Glomerular visceral epithelial cell (primary cell): ENCODE results near the gene TPO.
"Not testable (repeated sequence)": the region's sequence is repeated elsewhere in the genome, so short reads cannot be mapped to it uniquely, and the experiment has no call there.

ENCODE experiments used
- DNase-seq: peaks from one replicate; pipeline ENCODE4 v3.0.0-alpha.2; 2016; ENCODE audit errors: extremely low spot score

The TPO gene

GRCh38 chr2:1405124-1405523, 8.1 kb upstream of the TPO start:
- no peak for DNase-seq

- no peak for DNase-seq
Observed at GRCh38 chr2:1405967-1406366, 7.3 kb upstream of the TPO start.

- DNase-seq: no peak
Observed at GRCh38 chr2:1406434-1406833, 6.8 kb upstream of the TPO start.

- no peak for DNase-seq
Observed at GRCh38 chr2:1407950-1408675, 5.2 kb upstream of the TPO start.

- no peak for DNase-seq
Observed at GRCh38 chr2:1414121-1414520, 858 bp downstream of the TPO start.

- DNase-seq: not testable (repeated sequence)
Observed at GRCh38 chr2:1414901-1415300, 1.6 kb downstream of the TPO start.

- DNase-seq: no peak
Observed at GRCh38 chr2:1415501-1415900, 2.2 kb downstream of the TPO start.

- no peak for DNase-seq
Observed at GRCh38 chr2:1418566-1418965, 5.3 kb downstream of the TPO start.

- no peak for DNase-seq
Observed at GRCh38 chr2:1420746-1421480, 7.7 kb downstream of the TPO start.

- DNase-seq: no peak
Observed at GRCh38 chr2:1421731-1422130, 8.5 kb downstream of the TPO start.

- DNase-seq: no peak
Observed at GRCh38 chr2:1422131-1422530, 8.9 kb downstream of the TPO start.

- DNase-seq: no peak
Observed at GRCh38 chr2:1422716-1423285, 9.5 kb downstream of the TPO start.

GRCh38 chr2:1427086-1427485, 13.8 kb downstream of the TPO start:
- DNase-seq: no peak

GRCh38 chr2:1429895-1430294, 16.6 kb downstream of the TPO start:
- DNase-seq: no peak

- DNase-seq: no peak
Observed at GRCh38 chr2:1430491-1430890, 17.2 kb downstream of the TPO start.

- no peak for DNase-seq
Observed at GRCh38 chr2:1431886-1432400, 18.7 kb downstream of the TPO start.

- no peak for DNase-seq
Observed at GRCh38 chr2:1432726-1433125, 19.5 kb downstream of the TPO start.

- no peak for DNase-seq
Observed at GRCh38 chr2:1436369-1436768, 23.1 kb downstream of the TPO start.

- DNase-seq: no peak
Observed at GRCh38 chr2:1437101-1437500, 23.8 kb downstream of the TPO start.

- DNase-seq: no peak
Observed at GRCh38 chr2:1437537-1437936, 24.3 kb downstream of the TPO start.

- no peak for DNase-seq
Observed at GRCh38 chr2:1438972-1439371, 25.7 kb downstream of the TPO start.

GRCh38 chr2:1440581-1440980, 27.3 kb downstream of the TPO start:
- DNase-seq: no peak

- DNase-seq: no peak
Observed at GRCh38 chr2:1446301-1446700, 33.0 kb downstream of the TPO start.
